Neural cell (in vitro differentiated cells): ENCODE data around the gene USP48. TPM values are rescaled to one million over a fixed set of nuclear protein-coding genes. Genes with fewer than 3 reads are reported as not detected.

ENCODE experiments used
- H2AFZ ChIP-seq: fragments of 200-600, 300-800 bp; sonication (generic), shearing (Covaris generic); 2 replicates; pipeline ENCODE4 v1.6.0; 2014; ENCODE audit warnings: low read depth, mild to moderate bottlenecking, antibody characterized with exemption, low read length, moderate library complexity
- H3F3A ChIP-seq: fragments of 200-600 bp; shearing (Covaris generic); 2 replicates; pipeline ENCODE4 v1.6.1; 2016; ENCODE audit warnings: mild to moderate bottlenecking, moderate library complexity, mixed read lengths, antibody characterized with exemption, low read length; ENCODE audit not compliant: insufficient read depth, poor library complexity, severe bottlenecking
- H3K27ac ChIP-seq: fragments of 200-600, 300-800 bp; sonication (generic), shearing (Covaris generic); 2 replicates; pipeline ENCODE4 v1.5.1; 2014; ENCODE audit warnings: mild to moderate bottlenecking, low read length, moderate library complexity
- H3K27me3 ChIP-seq: fragments of 300-800, 200-600 bp; sonication (generic), shearing (Covaris generic); 2 replicates; pipeline ENCODE4 v1.6.0; 2014; ENCODE audit warnings: mild to moderate bottlenecking, low read depth, low read length, moderate library complexity; ENCODE audit not compliant: insufficient read depth
- H3K36me3 ChIP-seq: fragments of 300-800, 200-600 bp; sonication (generic), shearing (Covaris generic); 2 replicates; pipeline ENCODE4 v1.5.1; 2014; ENCODE audit warnings: mild to moderate bottlenecking, antibody characterized with exemption, low read length, moderate library complexity; ENCODE audit not compliant: insufficient read depth
- H3K4me2 ChIP-seq: fragments of 300-800, 200-600 bp; sonication (generic), shearing (Covaris generic); 2 replicates; pipeline ENCODE4 v1.6.0; 2014; ENCODE audit warnings: mild to moderate bottlenecking, low read length
- H3K4me3 ChIP-seq: fragments of 300-800, 200-600 bp; sonication (generic), shearing (Covaris generic); 2 replicates; pipeline ENCODE4 v1.5.1; 2014; ENCODE audit warnings: mild to moderate bottlenecking, low read length, moderate library complexity
- H3K79me2 ChIP-seq: fragments of 200-600 bp; shearing (Covaris generic); replicated peaks from 2 replicates; pipeline ENCODE4 v1.6.0; 2014; ENCODE audit warnings: mild to moderate bottlenecking, low read length, moderate library complexity; ENCODE audit not compliant: insufficient read depth
- H3K9ac ChIP-seq: fragments of 300-800, 200-600 bp; sonication (generic), shearing (Covaris generic); 2 replicates; pipeline ENCODE4 v1.6.1; 2016; ENCODE audit warnings: mild to moderate bottlenecking, low read length, mixed read lengths
- H3K9me2 ChIP-seq: fragments of 200-600 bp; shearing (Covaris generic); 2 replicates; pipeline ENCODE4 v1.6.1; 2016; ENCODE audit warnings: mild to moderate bottlenecking, low read length, mixed read lengths; ENCODE audit not compliant: insufficient read depth
- H3K9me3 ChIP-seq: fragments of 200-600, 300-800 bp; sonication (generic), shearing (Covaris generic); 2 replicates; pipeline ENCODE4 v1.6.1; 2016; ENCODE audit warnings: mild to moderate bottlenecking, mixed run types, low read length, moderate library complexity, mixed read lengths
- H4K20me1 ChIP-seq: fragments of 200-600 bp; shearing (Covaris generic); 2 replicates; pipeline ENCODE4 v1.6.1; 2016; ENCODE audit warnings: mild to moderate bottlenecking, mixed run types; ENCODE audit not compliant: insufficient read depth
- CTCF ChIP-seq: fragments of 450-650 bp; IDR thresholded peaks from 2 replicates; pipeline ENCODE4 v1.5.1; 2014; ENCODE audit warnings: antibody characterized with exemption, mild to moderate bottlenecking, moderate library complexity; ENCODE audit not compliant: poor library complexity, severe bottlenecking
- EP300 ChIP-seq: fragments of 450-650 bp; conservative IDR thresholded peaks from 2 replicates; pipeline ENCODE4 v1.6.1; 2014; ENCODE audit warnings: antibody characterized with exemption, mild to moderate bottlenecking, moderate library complexity; ENCODE audit not compliant: poor library complexity, severe bottlenecking
- EZH2 ChIP-seq: fragments of 200-600, 300-800 bp; shearing (Covaris generic), sonication (generic); IDR thresholded peaks from 2 replicates; pipeline ENCODE4 v1.6.1; 2014; ENCODE audit warnings: antibody characterized with exemption, low read length, borderline replicate concordance, mild to moderate bottlenecking; ENCODE audit not compliant: insufficient read depth, poor library complexity, severe bottlenecking
- MXI1 ChIP-seq: fragments of 450-650 bp; conservative IDR thresholded peaks from 2 replicates; pipeline ENCODE4 v1.6.1; 2014; ENCODE audit warnings: antibody characterized with exemption, mild to moderate bottlenecking; ENCODE audit not compliant: poor library complexity, severe bottlenecking
- POLR2AphosphoS5 ChIP-seq: IDR thresholded peaks from 2 replicates; pipeline ENCODE4 v1.6.1; 2012
- RAD21 ChIP-seq: fragments of 450-650 bp; conservative IDR thresholded peaks from 2 replicates; pipeline ENCODE4 v1.6.1; 2014; ENCODE audit warnings: antibody characterized with exemption, mild to moderate bottlenecking, moderate library complexity
- SMC3 ChIP-seq: fragments of 450-650 bp; conservative IDR thresholded peaks from 2 replicates; pipeline ENCODE4 v1.6.1; 2014; ENCODE audit warnings: antibody characterized with exemption, mild to moderate bottlenecking, moderate library complexity; ENCODE audit not compliant: poor library complexity
- TAF1 ChIP-seq: IDR thresholded peaks from 2 replicates; pipeline ENCODE4 v1.6.1; 2012; ENCODE audit warnings: low read depth
- polyA plus RNA-seq: library from polyadenylated mRNA; depleted of rRNA; stranded (reverse); fragments of >200 nt; gene quantifications from 2 replicates; pipeline ENCODE4 v1.2.3, GENCODE V29; 2014
- TF ChIP-seq, protein P1 (sequence below): IDR thresholded peaks from 2 replicates; pipeline ENCODE4 v1.6.1; 2012; ENCODE audit warnings: borderline replicate concordance

The USP48 gene
- polyA plus RNA-seq, 1 donor from 2014 or later, result 67.2 TPM

DNA sequence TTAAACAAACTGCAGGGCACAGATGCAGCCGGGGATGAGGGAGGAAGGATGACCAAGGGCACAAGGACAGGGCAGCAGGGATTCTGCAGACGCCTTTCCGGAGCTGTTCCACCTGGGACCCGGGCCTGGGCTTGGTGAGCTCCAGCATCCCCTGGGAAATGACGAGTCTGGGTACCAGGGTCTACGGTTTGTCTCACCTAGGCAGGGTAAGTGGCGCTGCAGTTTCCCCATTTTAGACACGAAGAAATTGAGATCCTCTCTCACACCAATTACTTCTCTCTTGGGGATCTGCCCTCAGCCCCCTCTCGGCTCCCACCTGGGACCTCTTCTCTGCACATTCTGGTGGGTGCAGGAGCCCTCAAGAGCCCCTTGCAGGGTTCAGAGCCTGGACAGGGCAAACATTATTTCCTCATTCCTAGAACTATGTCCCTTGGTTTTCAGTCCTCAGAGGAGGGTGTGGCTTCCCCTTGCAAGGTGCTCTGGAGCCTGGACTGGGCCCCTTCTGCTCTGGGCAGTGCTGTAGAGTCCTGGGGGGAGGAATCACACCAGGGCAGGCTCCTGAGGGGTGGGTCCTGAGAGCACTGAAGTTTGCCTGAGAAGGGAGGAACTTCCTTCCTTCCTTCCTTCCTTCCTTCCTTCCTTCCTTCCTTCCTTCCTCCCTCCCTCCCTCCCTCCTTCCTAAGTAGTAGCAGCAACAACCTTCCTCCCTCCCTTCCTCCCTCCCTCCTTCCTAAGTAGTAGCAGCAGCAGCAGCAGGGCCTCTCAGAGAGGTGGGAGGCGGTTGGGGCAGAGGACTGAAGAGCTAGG lies 129.8 kb downstream of the USP48 start:
- H3K27ac ChIP-seq, result no peak overlapping the region
- H3K9me2 ChIP-seq, result no peaks in the 10 kb centered on the region
- no peaks in the 10 kb centered on the region for H3K9me3 ChIP-seq
- H3F3A ChIP-seq, result no peaks in the 10 kb centered on the region
- no peak overlapping the region for H2AFZ ChIP-seq
- no peak overlapping the region for H3K4me2 ChIP-seq
- no peaks in the 10 kb centered on the region for H3K79me2 ChIP-seq
- H4K20me1 ChIP-seq, result no peaks in the 10 kb centered on the region
- TF ChIP-seq, protein P1, sequence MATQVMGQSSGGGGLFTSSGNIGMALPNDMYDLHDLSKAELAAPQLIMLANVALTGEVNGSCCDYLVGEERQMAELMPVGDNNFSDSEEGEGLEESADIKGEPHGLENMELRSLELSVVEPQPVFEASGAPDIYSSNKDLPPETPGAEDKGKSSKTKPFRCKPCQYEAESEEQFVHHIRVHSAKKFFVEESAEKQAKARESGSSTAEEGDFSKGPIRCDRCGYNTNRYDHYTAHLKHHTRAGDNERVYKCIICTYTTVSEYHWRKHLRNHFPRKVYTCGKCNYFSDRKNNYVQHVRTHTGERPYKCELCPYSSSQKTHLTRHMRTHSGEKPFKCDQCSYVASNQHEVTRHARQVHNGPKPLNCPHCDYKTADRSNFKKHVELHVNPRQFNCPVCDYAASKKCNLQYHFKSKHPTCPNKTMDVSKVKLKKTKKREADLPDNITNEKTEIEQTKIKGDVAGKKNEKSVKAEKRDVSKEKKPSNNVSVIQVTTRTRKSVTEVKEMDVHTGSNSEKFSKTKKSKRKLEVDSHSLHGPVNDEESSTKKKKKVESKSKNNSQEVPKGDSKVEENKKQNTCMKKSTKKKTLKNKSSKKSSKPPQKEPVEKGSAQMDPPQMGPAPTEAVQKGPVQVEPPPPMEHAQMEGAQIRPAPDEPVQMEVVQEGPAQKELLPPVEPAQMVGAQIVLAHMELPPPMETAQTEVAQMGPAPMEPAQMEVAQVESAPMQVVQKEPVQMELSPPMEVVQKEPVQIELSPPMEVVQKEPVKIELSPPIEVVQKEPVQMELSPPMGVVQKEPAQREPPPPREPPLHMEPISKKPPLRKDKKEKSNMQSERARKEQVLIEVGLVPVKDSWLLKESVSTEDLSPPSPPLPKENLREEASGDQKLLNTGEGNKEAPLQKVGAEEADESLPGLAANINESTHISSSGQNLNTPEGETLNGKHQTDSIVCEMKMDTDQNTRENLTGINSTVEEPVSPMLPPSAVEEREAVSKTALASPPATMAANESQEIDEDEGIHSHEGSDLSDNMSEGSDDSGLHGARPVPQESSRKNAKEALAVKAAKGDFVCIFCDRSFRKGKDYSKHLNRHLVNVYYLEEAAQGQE, result no peak
- TF ChIP-seq EZH2 (no peak), SMC3 (no peak), POLR2AphosphoS5 (no peak), EP300 (no peak), TAF1 (no peak), RAD21 (no peak), CTCF (no peak), MXI1 (no peak)
- no peaks in the 10 kb centered on the region for H3K36me3 ChIP-seq
- peaks cover 4% of the 10 kb centered on the region for H3K27me3 ChIP-seq
- no peak overlapping the region for H3K9ac ChIP-seq
- no peak overlapping the region for H3K4me3 ChIP-seq

GRCh38 chr1:21652101-21652936 lies 130.6 kb downstream of the USP48 start:
- H3K9ac ChIP-seq, result peak overlapping the region; percentile 26
- no peak overlapping the region for H3K27ac ChIP-seq
- no peak overlapping the region for H3K4me2 ChIP-seq
- peaks cover 4% of the 10 kb centered on the region for H3K27me3 ChIP-seq
- no peaks in the 10 kb centered on the region for H3K79me2 ChIP-seq
- H3K9me2 ChIP-seq, result no peaks in the 10 kb centered on the region
- no peaks in the 10 kb centered on the region for H3F3A ChIP-seq
- no peaks in the 10 kb centered on the region for H3K36me3 ChIP-seq
- TF ChIP-seq MXI1 (no peak), POLR2AphosphoS5 (no peak)
- TF ChIP-seq, protein P1, result no peak
- H3K4me3 ChIP-seq, result peak overlapping the region; percentile 50
- no peak overlapping the region for H2AFZ ChIP-seq
- no peaks in the 10 kb centered on the region for H4K20me1 ChIP-seq
- no peaks in the 10 kb centered on the region for H3K9me3 ChIP-seq
